HCT116 (cell line): ENCODE results near the gene RNF217.

ENCODE experiments used
- CEBPB ChIP-seq: IDR thresholded peaks from 2 replicates; pipeline ENCODE4 v1.6.1; 2012; ENCODE audit warnings: low read depth
- CTCF ChIP-seq, 3 experiments: fragments of 200-600 bp in 1 of 3; sonication (generic) in 1 of 3; IDR thresholded peaks in 2 of 3; conservative IDR thresholded peaks in 1 of 3; 2 replicates each; pipeline ENCODE4 v1.5.1; 2012 to 2017; ENCODE audit warnings: low read depth in 2 of 3, low read length in 2 of 3, antibody characterized with exemption in 1 of 3, borderline replicate concordance in 1 of 3, control low read depth in 1 of 3, mild to moderate bottlenecking in 1 of 3, mixed read lengths in 1 of 3, mixed run types in 1 of 3, moderate library complexity in 1 of 3; ENCODE audit not compliant: insufficient read depth in 1 of 3
- EZH2 ChIP-seq: fragments of 200-600 bp; sonication (generic); IDR thresholded peaks from 2 replicates; pipeline ENCODE4 v1.6.1; 2017; ENCODE audit warnings: antibody characterized with exemption, mixed run types
- EZH2phosphoT487 ChIP-seq: fragments of 200-600 bp; IDR thresholded peaks from 2 replicates; pipeline ENCODE4 v1.6.1; 2018; ENCODE audit warnings: antibody characterized with exemption, borderline replicate concordance
- FOSL1 ChIP-seq: IDR thresholded peaks from 2 replicates; pipeline ENCODE4 v1.6.1; 2012; ENCODE audit warnings: low read depth
- JUND ChIP-seq: IDR thresholded peaks from 2 replicates; pipeline ENCODE4 v1.6.1; 2012
- MAX ChIP-seq: IDR thresholded peaks from 2 replicates; pipeline ENCODE4 v1.6.1; 2012
- POLR2A ChIP-seq: IDR thresholded peaks from 2 replicates; pipeline ENCODE4 v1.7.0; 2011; ENCODE audit warnings: borderline replicate concordance; ENCODE audit not compliant: insufficient read depth, insufficient read length; ENCODE audit errors: extremely low read depth
- POLR2AphosphoS5 ChIP-seq: IDR thresholded peaks from 2 replicates; pipeline ENCODE4 v1.6.1; 2011; ENCODE audit warnings: mild to moderate bottlenecking, low read depth, low read length, moderate library complexity
- RAD21 ChIP-seq: IDR thresholded peaks from 2 replicates; pipeline ENCODE4 v1.6.1; 2012; ENCODE audit warnings: low read depth, mild to moderate bottlenecking
- REST ChIP-seq: IDR thresholded peaks from 2 replicates; pipeline ENCODE4 v1.6.1; 2012; ENCODE audit warnings: low read depth
- YY1 ChIP-seq: IDR thresholded peaks from 2 replicates; pipeline ENCODE4 v1.6.1; 2011; ENCODE audit warnings: low read length, low read depth, moderate library complexity, mild to moderate bottlenecking; ENCODE audit not compliant: insufficient replicate concordance; ENCODE audit errors: extremely low read depth

- TF ChIP-seq CTCF (IDR thresholded peaks at IDR 0.05 in 2 of 3, conservative IDR thresholded peaks at IDR 0.05 in 1 of 3; ENCODE audit: borderline replicate concordance in 1 of 3, insufficient read depth in 1 of 3, low read depth in 2 of 3, low read length in 2 of 3): no peak
- no peak for TF ChIP-seq EZH2
- TF ChIP-seq RAD21: no peak
- no peak for TF ChIP-seq YY1
- TF ChIP-seq EZH2phosphoT487: no peak
- no peak for TF ChIP-seq POLR2AphosphoS5
- no peak for TF ChIP-seq POLR2A
- no peak for TF ChIP-seq JUND
- no peak for TF ChIP-seq FOSL1
- TF ChIP-seq MAX: no peak
- no peak for TF ChIP-seq CEBPB
- TF ChIP-seq REST: no peak
Measured at GRCh38 chr6:125116710-125117109, 154.5 kb downstream of the RNF217 start.
